HCT116 (cell line): Measurements from ENCODE around the gene SCTR.

Experiments used
- CTCF ChIP-seq, 3 experiments: fragments of 200-600 bp in 1 of 3; sonication (generic) in 1 of 3; IDR thresholded peaks in 2 of 3; conservative IDR thresholded peaks in 1 of 3; 2 replicates each; pipeline ENCODE4 v1.5.1; 2012 to 2017; ENCODE audit warnings: low read depth in 2 of 3, low read length in 2 of 3, antibody characterized with exemption in 1 of 3, borderline replicate concordance in 1 of 3, control low read depth in 1 of 3, mild to moderate bottlenecking in 1 of 3, mixed read lengths in 1 of 3, mixed run types in 1 of 3, moderate library complexity in 1 of 3; ENCODE audit not compliant: insufficient read depth in 1 of 3
- ELF1 ChIP-seq: IDR thresholded peaks from 2 replicates; pipeline ENCODE4 v1.6.1; 2012; ENCODE audit warnings: low read depth, borderline replicate concordance
- EZH2 ChIP-seq: fragments of 200-600 bp; sonication (generic); IDR thresholded peaks from 2 replicates; pipeline ENCODE4 v1.6.1; 2017; ENCODE audit warnings: antibody characterized with exemption, mixed run types
- POLR2A ChIP-seq: IDR thresholded peaks from 2 replicates; pipeline ENCODE4 v1.7.0; 2011; ENCODE audit warnings: borderline replicate concordance; ENCODE audit not compliant: insufficient read depth, insufficient read length; ENCODE audit errors: extremely low read depth
- POLR2AphosphoS5 ChIP-seq: IDR thresholded peaks from 2 replicates; pipeline ENCODE4 v1.6.1; 2011; ENCODE audit warnings: mild to moderate bottlenecking, low read depth, low read length, moderate library complexity
- RAD21 ChIP-seq: IDR thresholded peaks from 2 replicates; pipeline ENCODE4 v1.6.1; 2012; ENCODE audit warnings: low read depth, mild to moderate bottlenecking
- REST ChIP-seq: IDR thresholded peaks from 2 replicates; pipeline ENCODE4 v1.6.1; 2012; ENCODE audit warnings: low read depth
- SIN3A ChIP-seq: IDR thresholded peaks from 2 replicates; pipeline ENCODE4 v1.6.1; 2012; ENCODE audit warnings: low read depth
- SP1 ChIP-seq: IDR thresholded peaks from 2 replicates; pipeline ENCODE4 v1.6.1; 2012; ENCODE audit warnings: low read depth
- ZFX ChIP-seq: fragments of 450-650 bp; IDR thresholded peaks from 2 replicates; pipeline ENCODE4 v1.6.1; 2017
- ZNF274 ChIP-seq: fragments of 200-500 bp; sonication (Bioruptor generic); IDR thresholded peaks from 2 replicates; pipeline ENCODE4 v1.6.1; 2014; ENCODE audit warnings: mild to moderate bottlenecking, low read depth, low read length, inconsistent platforms
- TF ChIP-seq, protein P1 (sequence below): IDR thresholded peaks from 2 replicates; pipeline ENCODE4 v1.6.1; 2012
- TF ChIP-seq, protein P2 (sequence below): IDR thresholded peaks from 2 replicates; pipeline ENCODE4 v1.6.1; 2012

DNA sequence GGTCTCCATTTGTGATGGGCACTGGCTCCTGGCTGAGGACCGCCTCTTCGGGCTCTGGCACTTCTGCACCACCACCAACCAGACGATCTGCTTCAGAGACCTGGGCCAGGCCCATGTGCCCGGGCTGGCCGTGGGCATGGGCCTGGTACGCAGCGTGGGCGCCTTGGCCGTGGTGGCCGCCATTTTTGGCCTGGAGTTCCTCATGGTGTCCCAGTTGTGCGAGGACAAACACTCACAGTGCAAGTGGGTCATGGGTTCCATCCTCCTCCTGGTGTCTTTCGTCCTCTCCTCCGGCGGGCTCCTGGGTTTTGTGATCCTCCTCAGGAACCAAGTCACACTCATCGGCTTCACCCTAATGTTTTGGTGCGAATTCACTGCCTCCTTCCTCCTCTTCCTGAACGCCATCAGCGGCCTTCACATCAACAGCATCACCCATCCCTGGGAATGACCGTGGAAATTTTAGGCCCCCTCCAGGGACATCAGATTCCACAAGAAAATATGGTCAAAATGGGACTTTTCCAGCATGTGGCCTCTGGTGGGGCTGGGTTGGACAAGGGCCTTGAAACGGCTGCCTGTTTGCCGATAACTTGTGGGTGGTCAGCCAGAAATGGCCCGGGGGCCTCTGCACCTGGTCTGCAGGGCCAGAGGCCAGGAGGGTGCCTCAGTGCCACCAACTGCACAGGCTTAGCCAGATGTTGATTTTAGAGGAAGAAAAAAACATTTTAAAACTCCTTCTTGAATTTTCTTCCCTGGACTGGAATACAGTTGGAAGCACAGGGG lies 87.1 kb downstream of the SCTR start:
- TF ChIP-seq SIN3A = no peak
- no peak for TF ChIP-seq POLR2A
- TF ChIP-seq CTCF (IDR thresholded peaks at IDR 0.05 in 2 of 3, conservative IDR thresholded peaks at IDR 0.05 in 1 of 3; ENCODE audit: borderline replicate concordance in 1 of 3, insufficient read depth in 1 of 3, low read depth in 2 of 3, low read length in 2 of 3) = no peak
- TF ChIP-seq ELF1 = no peak
- TF ChIP-seq, protein P1, sequence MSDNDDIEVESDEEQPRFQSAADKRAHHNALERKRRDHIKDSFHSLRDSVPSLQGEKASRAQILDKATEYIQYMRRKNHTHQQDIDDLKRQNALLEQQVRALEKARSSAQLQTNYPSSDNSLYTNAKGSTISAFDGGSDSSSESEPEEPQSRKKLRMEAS = no peak
- TF ChIP-seq, protein P2, sequence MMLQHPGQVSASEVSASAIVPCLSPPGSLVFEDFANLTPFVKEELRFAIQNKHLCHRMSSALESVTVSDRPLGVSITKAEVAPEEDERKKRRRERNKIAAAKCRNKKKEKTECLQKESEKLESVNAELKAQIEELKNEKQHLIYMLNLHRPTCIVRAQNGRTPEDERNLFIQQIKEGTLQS = no peak
- TF ChIP-seq POLR2AphosphoS5 = no peak
- TF ChIP-seq REST = no peak
- no peak for TF ChIP-seq ZNF274
- no peak for TF ChIP-seq RAD21
- TF ChIP-seq SP1 = no peak
- TF ChIP-seq EZH2 = no peak
- TF ChIP-seq ZFX = no peak
